Erythroblast (primary cell): Measurements from ENCODE around the gene MIPOL1.

Experiments
- GATA1 ChIP-seq: IDR thresholded peaks from 2 replicates; pipeline ENCODE4 v1.6.1; 2011; ENCODE audit warnings: low read depth, mild to moderate bottlenecking, control low read depth, low read length, moderate library complexity
- POLR2A ChIP-seq: IDR thresholded peaks from 2 replicates; pipeline ENCODE4 v1.6.1; 2011; ENCODE audit warnings: mild to moderate bottlenecking, low read length

DNA sequence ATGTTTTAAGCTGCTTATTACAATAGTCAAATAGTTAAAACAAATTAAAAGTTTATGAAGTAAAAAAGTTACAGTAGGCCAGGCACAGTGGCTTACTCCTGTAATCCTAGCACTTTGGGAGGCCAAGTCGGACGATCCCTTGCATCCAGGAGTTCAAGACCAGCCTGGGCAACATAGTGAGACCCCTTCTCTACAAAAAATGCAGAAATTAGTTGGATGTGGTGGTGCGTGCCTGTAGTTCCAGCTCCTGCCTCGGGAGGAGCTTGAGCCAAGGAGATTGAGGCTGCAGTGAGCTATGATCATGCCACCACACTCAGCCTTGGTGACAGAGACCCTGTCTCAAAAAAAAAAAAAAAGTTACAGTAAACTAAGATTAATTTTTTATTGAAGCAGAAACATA, 142.6 kb downstream of the MIPOL1 start:
- no peak for TF ChIP-seq POLR2A
- no peak for TF ChIP-seq GATA1
